HUDEP-2 (cell line): Measurements from ENCODE around the gene CYP3A5.
A peak's percentile ranks its signal among the peaks of the same experiment; 100 is the strongest.

Source experiments
- DNase-seq, 76 experiments: peaks; one replicate each; lab custom pipeline; 2025; ENCODE audit not compliant: unreplicated experiment in 76 of 76; lab: John Stamatoyannopoulos, UW

CYP3A5 gene

DNA sequence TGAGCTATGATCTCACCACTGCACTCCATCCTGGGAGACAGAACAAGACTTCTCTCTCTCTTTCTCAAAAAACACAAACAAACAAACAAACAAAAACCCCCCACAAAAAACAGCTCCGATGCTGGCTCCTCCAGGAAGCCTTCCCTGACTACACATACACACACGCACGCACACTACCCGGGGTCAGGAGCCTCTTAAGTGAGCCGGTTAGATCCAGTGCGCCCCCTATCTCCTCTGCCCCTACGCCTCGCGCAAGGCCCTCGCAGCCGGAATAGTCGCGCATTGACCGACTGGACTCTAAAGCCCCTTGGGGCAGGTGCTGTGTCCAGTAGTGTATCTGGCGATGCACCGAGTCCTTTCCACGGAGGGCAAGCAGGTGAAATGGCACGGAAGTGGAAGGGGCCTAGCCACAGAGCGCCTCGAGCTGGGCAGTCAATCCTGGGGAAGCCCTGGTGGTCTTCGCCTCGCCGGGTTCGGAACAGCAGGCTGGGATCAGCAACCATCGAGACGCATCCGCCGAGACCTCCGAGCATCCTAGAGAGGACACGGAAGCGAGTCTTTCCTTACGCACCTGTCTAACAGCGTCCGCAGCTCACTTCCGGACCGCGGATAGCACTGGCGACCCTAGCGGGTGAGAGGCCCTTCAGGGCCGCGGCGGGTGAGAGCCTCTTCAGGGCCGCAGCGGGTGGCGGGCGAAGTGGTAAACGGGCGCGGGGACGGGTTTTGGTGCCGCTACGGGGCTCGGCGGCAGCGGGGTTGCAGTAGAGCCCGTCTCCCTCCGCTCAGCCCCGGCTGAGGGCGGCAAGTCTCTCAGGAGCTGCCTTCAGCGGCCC, 63.2 kb downstream of the CYP3A5 start, which contains the start of gene ZSCAN25:
Gene ZSCAN25, plus strand, starts transcription at position 588 of the 833 bp plus-strand sequence. CDS start 2,661 bp downstream, outside the sequence.
- DNase-seq: peak; percentile 17 to 92 (median 83)

DNA sequence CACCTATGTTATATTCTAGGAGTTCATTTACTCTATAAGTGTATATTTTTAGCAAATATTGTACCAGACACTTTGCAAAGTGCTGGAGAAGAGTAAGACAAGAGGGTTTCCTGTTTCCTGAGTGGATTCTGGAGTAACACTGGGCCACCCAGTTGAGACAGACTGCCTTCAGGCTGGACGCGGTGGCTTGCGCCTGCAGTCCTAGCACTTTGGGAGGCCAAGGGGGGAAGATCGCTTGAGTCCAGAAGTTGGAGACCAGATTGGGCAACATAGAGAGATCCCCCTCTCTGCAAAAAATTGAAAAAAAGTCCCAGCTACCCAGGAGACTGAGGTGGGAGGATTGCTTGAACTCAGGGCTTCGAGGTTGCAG, 63.8 kb downstream of the CYP3A5 start:
- DNase-seq: peak in 1 of 76 experiments; percentile 27

DNA sequence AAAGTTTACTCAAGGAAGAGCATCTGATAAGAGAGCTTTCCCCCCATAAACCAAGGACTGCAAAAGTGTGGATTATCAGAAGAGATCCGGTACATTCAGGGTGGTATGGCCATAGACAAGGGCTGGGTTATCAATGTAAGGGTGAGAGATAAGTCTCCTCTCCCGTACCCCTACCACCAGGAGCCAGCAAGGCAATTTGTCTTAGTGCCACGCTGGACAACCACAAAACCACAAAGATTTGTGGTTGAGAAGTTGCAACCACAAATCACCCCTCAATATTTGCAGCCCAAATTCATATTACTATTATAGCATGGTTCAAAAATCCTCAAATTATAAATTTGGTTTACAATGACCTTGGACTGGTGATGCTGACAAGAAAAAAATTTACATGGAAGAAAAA, 65.3 kb downstream of the CYP3A5 start:
- DNase-seq: no peak

DNA sequence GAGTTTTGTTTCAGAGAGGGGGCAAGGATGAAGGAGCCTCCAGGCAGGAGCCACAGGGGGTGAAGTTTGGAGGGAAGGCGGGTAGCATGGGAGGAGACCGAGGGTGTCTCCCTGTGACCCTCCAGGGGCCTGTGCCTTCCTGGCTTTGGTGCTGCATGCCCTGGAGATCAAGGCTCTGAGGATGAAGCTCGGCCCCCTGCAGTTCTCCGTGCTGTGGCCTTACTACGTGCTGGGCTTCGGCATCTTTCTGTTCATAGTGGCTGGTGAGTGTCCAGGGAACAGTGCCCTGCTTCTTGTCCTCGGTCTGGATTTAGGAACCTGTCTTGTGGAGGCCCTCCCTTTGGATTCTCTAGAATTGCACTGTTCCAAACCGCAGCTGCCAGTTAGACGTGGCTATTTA, 72.2 kb downstream of the CYP3A5 start:
- DNase-seq: no peak

DNA sequence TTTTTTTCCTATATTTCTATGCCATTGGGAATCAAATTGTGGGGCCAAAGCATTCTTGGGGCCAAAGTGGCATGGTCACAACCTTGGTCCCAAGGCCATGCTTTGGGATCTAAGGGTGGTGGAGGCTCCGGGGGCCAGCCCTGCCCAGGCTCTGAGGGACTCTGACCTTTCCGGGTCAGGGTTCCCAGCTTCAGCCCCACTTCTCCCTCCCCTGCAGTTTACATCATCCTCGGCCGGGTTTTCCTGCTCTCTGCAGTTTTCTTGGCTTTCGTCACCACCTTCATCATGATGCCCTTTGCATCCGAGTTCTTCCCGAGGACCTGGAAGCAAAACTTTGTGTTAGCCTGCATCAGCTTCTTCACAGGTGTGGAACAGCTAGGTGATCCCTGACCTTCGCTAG, 73.3 kb downstream of the CYP3A5 start:
- no peak for DNase-seq

DNA sequence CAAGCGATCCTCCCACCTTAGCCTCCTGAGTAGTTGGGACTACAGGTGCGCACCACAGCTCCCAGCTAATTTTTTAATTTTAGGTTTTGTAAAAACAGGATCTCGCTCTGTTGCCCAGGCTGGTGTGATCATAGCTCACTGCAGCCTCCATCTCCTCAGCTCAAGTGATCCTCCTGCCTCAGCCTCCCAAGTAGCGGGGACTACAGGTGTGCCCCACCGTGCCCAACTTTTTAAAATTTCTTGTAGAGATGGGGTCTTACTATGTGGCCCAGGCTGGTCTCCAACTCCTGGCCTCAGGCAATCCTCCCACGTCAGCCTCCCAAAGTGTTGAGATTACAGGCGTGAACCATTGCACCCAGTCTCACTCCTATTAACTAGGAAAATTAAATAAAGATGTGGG, 74.3 kb downstream of the CYP3A5 start:
- DNase-seq: no peak

DNA sequence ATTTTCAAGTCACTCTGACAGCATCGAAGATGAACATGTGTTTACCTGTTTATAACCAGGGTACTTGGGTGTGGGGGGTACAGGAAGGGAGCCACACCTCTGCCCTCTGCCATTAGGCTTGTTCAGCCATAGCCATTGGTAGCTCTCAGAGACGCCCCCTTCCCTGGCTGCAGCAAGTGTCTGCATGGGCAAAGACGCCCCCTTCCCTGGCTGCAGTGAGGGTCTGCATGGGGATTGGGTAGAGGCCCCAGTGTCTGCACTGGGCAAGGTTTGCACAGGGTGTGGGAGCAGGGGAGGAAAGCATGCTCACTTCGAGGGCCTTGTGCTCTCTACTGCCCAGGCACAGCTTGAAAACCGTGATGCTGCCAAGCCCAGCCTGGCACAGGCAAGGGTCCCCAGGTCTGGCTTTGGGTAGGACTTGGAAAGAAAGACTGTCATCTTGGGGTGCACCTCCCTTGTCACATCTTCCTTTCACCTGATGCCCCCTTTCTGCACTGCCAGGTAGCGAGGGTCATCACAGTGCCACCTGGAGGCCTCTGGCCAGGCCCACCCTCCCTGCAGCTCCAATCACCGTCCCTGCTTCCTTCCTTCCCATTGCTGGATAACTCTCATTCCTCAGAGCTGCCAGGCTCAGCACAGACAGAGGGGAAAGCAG, 78.0 kb downstream of the CYP3A5 start:
- no peak for DNase-seq

DNA sequence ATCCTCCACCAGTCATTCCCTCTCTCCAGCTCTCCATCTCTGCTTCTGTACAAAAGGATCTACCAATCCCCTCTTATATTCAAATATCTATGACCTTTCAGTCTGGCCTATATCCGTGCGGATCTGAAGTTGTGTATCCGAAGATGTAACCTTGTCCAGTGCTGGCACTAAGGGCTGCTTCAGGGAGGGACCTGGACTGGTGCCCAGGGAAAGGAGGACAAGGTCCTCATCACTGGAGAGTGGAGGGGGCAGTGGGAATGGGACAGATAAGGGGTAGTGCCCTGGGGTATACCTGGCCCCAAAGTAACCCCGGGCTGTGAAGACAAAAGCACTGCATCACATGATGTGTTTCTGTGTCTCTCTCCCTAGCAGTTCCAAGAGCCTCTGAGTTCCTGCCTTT, 80.0 kb downstream of the CYP3A5 start:
- DNase-seq: no peak
